ENCODE results near the gene NOXRED1.

- TF ChIP-seq POLR2AphosphoS5 (IDR thresholded peaks at IDR 0.05; ENCODE audit: low read depth, low read length) (no peak), SIN3A (IDR thresholded peaks at IDR 0.05; ENCODE audit: borderline replicate concordance, insufficient read depth, low read length) (no peak), TAF1 (IDR thresholded peaks at IDR 0.05; ENCODE audit: borderline replicate concordance, insufficient read depth, low read length) (no peak)
- TF ChIP-seq, protein P1, sequence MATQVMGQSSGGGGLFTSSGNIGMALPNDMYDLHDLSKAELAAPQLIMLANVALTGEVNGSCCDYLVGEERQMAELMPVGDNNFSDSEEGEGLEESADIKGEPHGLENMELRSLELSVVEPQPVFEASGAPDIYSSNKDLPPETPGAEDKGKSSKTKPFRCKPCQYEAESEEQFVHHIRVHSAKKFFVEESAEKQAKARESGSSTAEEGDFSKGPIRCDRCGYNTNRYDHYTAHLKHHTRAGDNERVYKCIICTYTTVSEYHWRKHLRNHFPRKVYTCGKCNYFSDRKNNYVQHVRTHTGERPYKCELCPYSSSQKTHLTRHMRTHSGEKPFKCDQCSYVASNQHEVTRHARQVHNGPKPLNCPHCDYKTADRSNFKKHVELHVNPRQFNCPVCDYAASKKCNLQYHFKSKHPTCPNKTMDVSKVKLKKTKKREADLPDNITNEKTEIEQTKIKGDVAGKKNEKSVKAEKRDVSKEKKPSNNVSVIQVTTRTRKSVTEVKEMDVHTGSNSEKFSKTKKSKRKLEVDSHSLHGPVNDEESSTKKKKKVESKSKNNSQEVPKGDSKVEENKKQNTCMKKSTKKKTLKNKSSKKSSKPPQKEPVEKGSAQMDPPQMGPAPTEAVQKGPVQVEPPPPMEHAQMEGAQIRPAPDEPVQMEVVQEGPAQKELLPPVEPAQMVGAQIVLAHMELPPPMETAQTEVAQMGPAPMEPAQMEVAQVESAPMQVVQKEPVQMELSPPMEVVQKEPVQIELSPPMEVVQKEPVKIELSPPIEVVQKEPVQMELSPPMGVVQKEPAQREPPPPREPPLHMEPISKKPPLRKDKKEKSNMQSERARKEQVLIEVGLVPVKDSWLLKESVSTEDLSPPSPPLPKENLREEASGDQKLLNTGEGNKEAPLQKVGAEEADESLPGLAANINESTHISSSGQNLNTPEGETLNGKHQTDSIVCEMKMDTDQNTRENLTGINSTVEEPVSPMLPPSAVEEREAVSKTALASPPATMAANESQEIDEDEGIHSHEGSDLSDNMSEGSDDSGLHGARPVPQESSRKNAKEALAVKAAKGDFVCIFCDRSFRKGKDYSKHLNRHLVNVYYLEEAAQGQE (IDR thresholded peaks at IDR 0.05; ENCODE audit: insufficient read depth in 1 of 2, low read depth in 2 of 2, low read length in 2 of 2), result no peak
Observed at GRCh38 chr14:77469067-77469505, 45.8 kb upstream of the NOXRED1 start.
